Endothelial cell of umbilical vein (primary cell): Measurements from ENCODE around the gene TRDMT1. TPM values are rescaled to one million over a fixed set of nuclear protein-coding genes. Genes with fewer than 3 reads are reported as not detected.

Source experiments
- BruUV-seq: library from RNA; stranded (reverse); fragments of 400-500 nt; replicated peaks from 2 replicates; lab custom pipeline; 2021; lab: Mats Ljungman, UMichigan
- CTCF ChIA-PET: fragments of 300-600, 350-600 bp; sonication (Branson Sonifier 250); formaldehyde crosslinking; loops from one replicate; lab custom pipeline; 2021; ENCODE audit warnings: antibody characterized with exemption, inconsistent platforms; lab: Charles Lee
- POLR2A ChIA-PET: fragments of 300-600, 350-600 bp; sonication (Branson Sonifier 250); formaldehyde crosslinking; loops from one replicate; lab custom pipeline; 2021; ENCODE audit warnings: antibody characterized with exemption, inconsistent platforms; lab: Charles Lee
- DNase-seq: peaks from one replicate; pipeline ENCODE4 v3.0.0-alpha.2; 2011; ENCODE audit warnings: low read depth, low spot score
- FAIRE-seq: peaks from 2 replicates; lab custom pipeline; 2011; peaks lifted over from hg19 to GRCh38; lab: Jason Lieb, UNC
- H2AFZ ChIP-seq: 2 replicates; pipeline ENCODE4 v1.6.0; 2012; ENCODE audit warnings: low read depth, low read length, control low read depth, inconsistent platforms
- H3K27ac ChIP-seq: 2 replicates; pipeline ENCODE4 v1.5.1; 2011; ENCODE audit warnings: low read depth, mild to moderate bottlenecking, control low read depth, low read length, moderate library complexity; ENCODE audit not compliant: insufficient read depth
- H3K27me3 ChIP-seq, 2 experiments: 2 replicates each; pipeline versions ENCODE4 v1.6.0 to v1.6.1; 2011; ENCODE audit warnings: low read length in 2 of 2, mixed read lengths in 1 of 2; ENCODE audit not compliant: control insufficient read depth in 2 of 2, insufficient read depth in 2 of 2
- H3K36me3 ChIP-seq, 2 experiments: 2 replicates in 1 of 2; 3 replicates in 1 of 2; pipeline ENCODE4 v1.5.1; 2011; ENCODE audit warnings: low read length in 2 of 2, mild to moderate bottlenecking in 1 of 2, moderate library complexity in 1 of 2; ENCODE audit not compliant: control insufficient read depth in 2 of 2, insufficient read depth in 2 of 2; ENCODE audit errors: extremely low read depth in 1 of 2
- H3K4me1 ChIP-seq: 3 replicates; pipeline ENCODE4 v1.5.1; 2011; ENCODE audit warnings: mild to moderate bottlenecking, low read length; ENCODE audit not compliant: control insufficient read depth, insufficient read depth; ENCODE audit errors: extremely low read depth
- H3K4me2 ChIP-seq: 2 replicates; pipeline ENCODE4 v1.6.1; 2011; ENCODE audit warnings: low read length, control low read depth, mixed read lengths; ENCODE audit not compliant: insufficient read depth
- H3K4me3 ChIP-seq, 3 experiments: fragments of 200-600 bp in 1 of 3; sonication (generic), shearing (Covaris generic) in 1 of 3; replicated peaks in 1 of 3; 2 replicates each; pipeline ENCODE4 v1.5.1; 2011 to 2016; ENCODE audit warnings: control low read depth in 3 of 3, low read length in 3 of 3, mild to moderate bottlenecking in 2 of 3, inconsistent platforms in 1 of 3, low read depth in 1 of 3, moderate library complexity in 1 of 3; ENCODE audit not compliant: insufficient read depth in 1 of 3
- H3K79me2 ChIP-seq: 2 replicates; pipeline ENCODE4 v1.6.0; 2012; ENCODE audit warnings: low read length, inconsistent platforms; ENCODE audit not compliant: control insufficient read depth, insufficient read depth
- H3K9ac ChIP-seq: replicated peaks from 2 replicates; pipeline ENCODE3; 2011; ENCODE audit warnings: low read length, control low read depth; ENCODE audit not compliant: insufficient read depth; ENCODE audit errors: extremely low read depth
- H3K9me1 ChIP-seq: replicated peaks from 3 replicates; pipeline ENCODE4 v1.6.0; 2011; ENCODE audit warnings: mild to moderate bottlenecking, low read length; ENCODE audit not compliant: control insufficient read depth, insufficient read depth; ENCODE audit errors: extremely low read depth
- H3K9me3 ChIP-seq: replicated peaks from 2 replicates; pipeline ENCODE4 v1.5.1; 2012; ENCODE audit warnings: low read length, inconsistent platforms; ENCODE audit not compliant: control insufficient read depth, insufficient read depth
- H4K20me1 ChIP-seq: replicated peaks from 2 replicates; pipeline ENCODE3; 2011; ENCODE audit warnings: mild to moderate bottlenecking, low read length; ENCODE audit not compliant: control insufficient read depth, insufficient read depth; ENCODE audit errors: extremely low read depth
- CTCF ChIP-seq, 2 donors: IDR thresholded peaks; 1 replicate in 1 of 2; 2 replicates in 1 of 2; pipeline ENCODE4 v1.5.1; 2011; ENCODE audit warnings: low read length in 2 of 2, mild to moderate bottlenecking in 2 of 2, moderate library complexity in 2 of 2, control low read depth in 1 of 2, inconsistent platforms in 1 of 2, low read depth in 1 of 2; ENCODE audit not compliant: insufficient read depth in 1 of 2; ENCODE audit errors: extremely low read depth in 1 of 2
- MYC ChIP-seq: IDR thresholded peaks from one replicate; pipeline ENCODE4 v1.6.1; 2011; ENCODE audit warnings: mild to moderate bottlenecking, low read depth, low read length
- POLR2A ChIP-seq: IDR thresholded peaks from 2 replicates; pipeline ENCODE4 v1.6.1; 2012; ENCODE audit warnings: low read depth, mild to moderate bottlenecking, control low read depth, low read length
- POLR2AphosphoS5 ChIP-seq: IDR thresholded peaks from 2 replicates; pipeline ENCODE4 v1.6.1; 2012; ENCODE audit warnings: low read depth, mild to moderate bottlenecking, control low read depth, low read length, moderate library complexity; ENCODE audit not compliant: insufficient read depth
- dilution Hi-C: fragments of 300-500 bp; cut with MboI; formaldehyde crosslinking; loops from one replicate; pipeline ENCODE4 v1.15.0; 2019; ENCODE audit warnings: low sequenced_read_pairs; ENCODE audit not compliant: extremely low pct_ligation_motif_present
- intact Hi-C: fragments of 100-400 bp; cut with micrococcal nuclease; formaldehyde crosslinking; loops from one replicate; pipeline ENCODE4 v1.10.0; 2022
- polyA plus RNA-seq, 4 experiments: library from polyadenylated mRNA; depleted of rRNA in 3 of 4; stranded (reverse) in 3 of 4; unstranded in 1 of 4; fragments of >200 nt; gene quantifications; 2 replicates each; pipeline versions ENCODE4 v1.2.1 to v1.2.3, GENCODE V29; 2011 to 2012; ENCODE audit warnings: missing spikeins in 1 of 4
- total RNA-seq: library from RNA; stranded (reverse); gene quantifications from 2 replicates; pipeline ENCODE4 v1.2.3, GENCODE V29; 2021

Gene TRDMT1
- total and polyA plus RNA-seq, 2 donors (not counting 3 experiments of a cell fraction or from before 2014, with no cell fraction given): 10.0 to 12.3 TPM

GRCh38 chr10:17233286-17233991 is 32.0 kb upstream of the TRDMT1 start:
- Histone ChIP-seq H3K36me3 (peaks cover 27 to 71% of the 10 kb centered on the region in 2 experiments), H3K79me2 (peaks cover 62% of the 10 kb centered on the region), H3K27me3 (no peaks in the 10 kb centered on the region), H3K9ac (peak overlapping the region; percentile 89), H2AFZ (no peak overlapping the region), H3K4me2 (peak overlapping the region; percentile 97), H3K4me1 (peaks cover 36% of the 10 kb centered on the region), H3K9me1 (no peaks in the 10 kb centered on the region), H3K27ac (peak overlapping the region; percentile 67), H3K4me3 (peak overlapping the region in 2 of 3 experiments; percentile 10 to 99), H3K9me3 (no peaks in the 10 kb centered on the region), H4K20me1 (peaks cover 28% of the 10 kb centered on the region)
- POLR2A ChIA-PET: interaction anchor here (0.7 kb wide), 1 partner anchor 265 kb away, joined by 3 read pairs; no protein-coding TSS in a partner anchor
- intact Hi-C loops (no loop called here), dilution Hi-C loops (no loop called here)
- DNase-seq: peak; percentile 60
- BruUV-seq: no TSS peak
- TF ChIP-seq MYC (no peak), POLR2A (peak; percentile 74), CTCF (IDR thresholded peaks at IDR 0.05; ENCODE audit: extremely low read depth in 1 of 2, insufficient read depth in 1 of 2, low read depth in 1 of 2, low read length in 2 of 2) (no peak), POLR2AphosphoS5 (peak; percentile 53)
- no peak for FAIRE-seq
- CTCF ChIA-PET: interaction anchor here (0.6 to 0.8 kb wide), 3 partner anchors 17 to 237 kb away, joined by 3 to 4 read pairs (median 3); no protein-coding TSS in a partner anchor
